Measurements from ENCODE around the gene ZNF732. TPM values are rescaled to one million over a fixed set of nuclear protein-coding genes. Genes with fewer than 3 reads are reported as not detected.
"Not testable (repeated sequence)": the region's sequence is repeated elsewhere in the genome, so short reads cannot be mapped to it uniquely, and the experiment has no call there.

The ZNF732 gene
- total RNA-seq, 2 donors from 2014 or later: 8.6 to 23.4 TPM

GRCh38 chr4:273309-274017, 31.8 kb downstream of the ZNF732 start:
- WGBS, 2 experiments (ENCODE audit: insufficient coverage in 1 of 2, insufficient read length in 1 of 2): 88 to 100% methylated on average over 1 to 5 of the region's 5 CpGs
- peaks cover 95% of the 10 kb centered on the region for H3K9me3 ChIP-seq (ENCODE audit: control insufficient read depth, low read length)
- peaks cover 18% of the 10 kb centered on the region for H3K36me3 ChIP-seq (ENCODE audit: control insufficient read depth, insufficient read depth, low read length)
- H3K27me3 ChIP-seq (ENCODE audit: control insufficient read depth, insufficient read depth, low read length, poor library complexity, severe bottlenecking): no peaks in the 10 kb centered on the region
- no peak for DNase-seq
- Mint-ChIP-seq H3K9me3 (peaks cover 91% of the 10 kb centered on the region), H3K27ac (no peak overlapping the region), H3K4me3 (no peak overlapping the region), H3K36me3 (ENCODE audit: low read depth) (peaks cover 67% of the 10 kb centered on the region), H3K4me1 (no peaks in the 10 kb centered on the region), H3K27me3 (ENCODE audit: insufficient read depth) (no peaks in the 10 kb centered on the region)
- H3K27ac ChIP-seq (ENCODE audit: low read depth, low read length): no peak overlapping the region
- TF ChIP-seq, protein P1, sequence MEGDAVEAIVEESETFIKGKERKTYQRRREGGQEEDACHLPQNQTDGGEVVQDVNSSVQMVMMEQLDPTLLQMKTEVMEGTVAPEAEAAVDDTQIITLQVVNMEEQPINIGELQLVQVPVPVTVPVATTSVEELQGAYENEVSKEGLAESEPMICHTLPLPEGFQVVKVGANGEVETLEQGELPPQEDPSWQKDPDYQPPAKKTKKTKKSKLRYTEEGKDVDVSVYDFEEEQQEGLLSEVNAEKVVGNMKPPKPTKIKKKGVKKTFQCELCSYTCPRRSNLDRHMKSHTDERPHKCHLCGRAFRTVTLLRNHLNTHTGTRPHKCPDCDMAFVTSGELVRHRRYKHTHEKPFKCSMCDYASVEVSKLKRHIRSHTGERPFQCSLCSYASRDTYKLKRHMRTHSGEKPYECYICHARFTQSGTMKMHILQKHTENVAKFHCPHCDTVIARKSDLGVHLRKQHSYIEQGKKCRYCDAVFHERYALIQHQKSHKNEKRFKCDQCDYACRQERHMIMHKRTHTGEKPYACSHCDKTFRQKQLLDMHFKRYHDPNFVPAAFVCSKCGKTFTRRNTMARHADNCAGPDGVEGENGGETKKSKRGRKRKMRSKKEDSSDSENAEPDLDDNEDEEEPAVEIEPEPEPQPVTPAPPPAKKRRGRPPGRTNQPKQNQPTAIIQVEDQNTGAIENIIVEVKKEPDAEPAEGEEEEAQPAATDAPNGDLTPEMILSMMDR (conservative IDR thresholded peaks at IDR 0.05): no peak
- H3K9ac ChIP-seq (ENCODE audit: extremely low read depth, low read length, poor library complexity, severe bottlenecking): no peak overlapping the region
- H3K4me3 ChIP-seq (ENCODE audit: low read length): peak overlapping the region; percentile 58
- H3K4me1 ChIP-seq (ENCODE audit: control insufficient read depth, insufficient read depth, low read length): no peaks in the 10 kb centered on the region

- Histone ChIP-seq H3K4me3 (ENCODE audit: low read length) (peak overlapping the region; percentile 58), H3K4me1 (ENCODE audit: control insufficient read depth, insufficient read depth, low read length) (no peaks in the 10 kb centered on the region), H3K36me3 (ENCODE audit: control insufficient read depth, insufficient read depth, low read length) (peaks cover 18% of the 10 kb centered on the region), H3K27me3 (ENCODE audit: control insufficient read depth, insufficient read depth, low read length, poor library complexity, severe bottlenecking) (no peaks in the 10 kb centered on the region), H3K9me3 (ENCODE audit: control insufficient read depth, low read length) (peaks cover 94% of the 10 kb centered on the region), H3K9ac (ENCODE audit: extremely low read depth, low read length, poor library complexity, severe bottlenecking) (no peak overlapping the region), H3K27ac (ENCODE audit: low read depth, low read length) (no peak overlapping the region)
- 95 to 100% methylated on average over 1 to 3 of the region's 3 CpGs for WGBS, 2 experiments (ENCODE audit: insufficient coverage in 1 of 2, insufficient read length in 1 of 2)
- TF ChIP-seq, protein P1 (conservative IDR thresholded peaks at IDR 0.05): no peak
- Mint-ChIP-seq H3K4me3 (no peak overlapping the region), H3K27ac (no peak overlapping the region), H3K9me3 (peaks cover 87% of the 10 kb centered on the region), H3K27me3 (ENCODE audit: insufficient read depth) (no peaks in the 10 kb centered on the region), H3K36me3 (ENCODE audit: low read depth) (peaks cover 53% of the 10 kb centered on the region), H3K4me1 (no peaks in the 10 kb centered on the region)
- DNase-seq: no peak
Observed at GRCh38 chr4:271492-272103, 33.7 kb downstream of the ZNF732 start.

- not testable (repeated sequence) for H3K4me1 Mint-ChIP-seq; H3K27me3 Mint-ChIP-seq (ENCODE audit: insufficient read depth); H3K27me3 ChIP-seq (ENCODE audit: control insufficient read depth, insufficient read depth, low read length, poor library complexity, severe bottlenecking); H3K27ac ChIP-seq (ENCODE audit: low read depth, low read length); H3K9ac ChIP-seq (ENCODE audit: extremely low read depth, low read length, poor library complexity, severe bottlenecking); H3K4me3 Mint-ChIP-seq; H3K27ac Mint-ChIP-seq; H3K4me1 ChIP-seq (ENCODE audit: control insufficient read depth, insufficient read depth, low read length); H3K4me3 ChIP-seq (ENCODE audit: low read length)
- Histone ChIP-seq H3K9me3 (ENCODE audit: control insufficient read depth, low read length) (peaks cover 99% of the 10 kb centered on the region), H3K36me3 (ENCODE audit: control insufficient read depth, insufficient read depth, low read length) (peaks cover 30% of the 10 kb centered on the region)
- H3K36me3 Mint-ChIP-seq (ENCODE audit: low read depth): peaks cover 67% of the 10 kb centered on the region
- DNase-seq: peak; percentile 74
- WGBS, 2 experiments (ENCODE audit: insufficient coverage in 1 of 2, insufficient read length in 1 of 2): 94 to 100% methylated on average over 3 to 10 of the region's 11 CpGs
- H3K9me3 Mint-ChIP-seq: peaks cover 97% of the 10 kb centered on the region
- TF ChIP-seq, protein P1 (conservative IDR thresholded peaks at IDR 0.05): peak; percentile 69
Observed at GRCh38 chr4:259240-259639, 46.0 kb downstream of the ZNF732 start.
